Naive thymus-derived CD8-positive, alpha-beta T cell (primary cell): ENCODE data around the gene MRS2. TPM values are rescaled to one million over a fixed set of nuclear protein-coding genes. Genes with fewer than 3 reads are reported as not detected.
A peak's percentile ranks its signal among the peaks of the same experiment; 100 is the strongest.
"Not testable (repeated sequence)": the region's sequence is repeated elsewhere in the genome, so short reads cannot be mapped to it uniquely, and the experiment has no call there.

ENCODE experiments used
- ATAC-seq, 2 donors: fragments of 150-1000 bp; cut with Tn5 transposase in 1 of 2; sonication (Bioruptor Pico), chemical (Tn5 transposase) in 1 of 2; 1 replicate in 1 of 2; 2 replicates in 1 of 2; pipeline ENCODE4 v1.10.0; 2021; ENCODE audit warnings: mild to moderate bottlenecking in 2 of 2, moderate library complexity in 2 of 2
- POLR2A ChIA-PET: fragments of 350-600 bp; sonication (Branson Sonifier 250); formaldehyde crosslinking; loops from one replicate; lab custom pipeline; 2021; ENCODE audit warnings: antibody characterized with exemption; lab: Charles Lee
- DNase-seq, 10 donors: peaks; one replicate each; pipeline versions ENCODE4 v3.0.0 to v3.0.0-alpha.2; 2020 to 2022
- H3K27ac Mint-ChIP-seq, 10 donors: one replicate each; pipeline ENCODE4 v1.8.0; 2020 to 2022; ENCODE audit warnings: mild to moderate bottlenecking in 10 of 10, mixed read lengths in 10 of 10, moderate library complexity in 4 of 10, inconsistent platforms in 1 of 10
- H3K27me3 Mint-ChIP-seq, 5 donors: one replicate each; pipeline ENCODE4 v1.8.0; 2021 to 2022; ENCODE audit warnings: mixed read lengths in 5 of 5
- H3K36me3 Mint-ChIP-seq, 3 donors: one replicate each; pipeline ENCODE4 v1.8.0; 2020 to 2022; ENCODE audit warnings: mixed read lengths in 3 of 3, mild to moderate bottlenecking in 2 of 3, inconsistent platforms in 1 of 3
- H3K4me1 Mint-ChIP-seq, 4 donors: one replicate each; pipeline ENCODE4 v1.8.0; 2021 to 2022; ENCODE audit warnings: mixed read lengths in 4 of 4
- H3K4me3 Mint-ChIP-seq, 10 donors: one replicate each; pipeline ENCODE4 v1.8.0; 2020 to 2022; ENCODE audit warnings: mild to moderate bottlenecking in 10 of 10, mixed read lengths in 10 of 10, moderate library complexity in 6 of 10, inconsistent platforms in 1 of 10
- H3K9me3 Mint-ChIP-seq, 9 donors: one replicate each; pipeline ENCODE4 v1.8.0; 2020 to 2022; ENCODE audit warnings: mixed read lengths in 9 of 9, mild to moderate bottlenecking in 3 of 9, inconsistent platforms in 1 of 9, moderate library complexity in 1 of 9
- polyA plus RNA-seq, 3 donors: library from polyadenylated mRNA; unstranded; fragments of 300-500 nt; fragmentation: Illumina TruSeq; gene quantifications; one replicate each; pipeline ENCODE4 v1.2.3, GENCODE V29; 2021
- total RNA-seq, 8 experiments: library from RNA in 2 of 8; stranded (reverse) in 2 of 8; gene quantifications; one replicate each; pipeline ENCODE4 v1.2.3 and lab custom pipeline; 2021 to 2026

Gene MRS2
- total and polyA plus RNA-seq, 5 experiments from 2014 or later = 13.2 to 22.1 (median 19.7) TPM

GRCh38 chr6:24394780-24395437 lies 7.8 kb upstream of the MRS2 start:
- Mint-ChIP-seq H3K27ac (no peak overlapping the region), H3K27me3 (peaks cover 28 to 52% (median 39%) of the 10 kb centered on the region in 5 donors), H3K4me3 (no peak overlapping the region), H3K36me3 (peaks cover 0 to 10% (median 7%) of the 10 kb centered on the region in 3 donors), H3K4me1 (no peaks in the 10 kb centered on the region), H3K9me3 (peaks cover 0 to 12% (median 5%) of the 10 kb centered on the region in 9 donors)
- DNase-seq = no peak
- no peak for ATAC-seq
- POLR2A ChIA-PET = no interaction called here

GRCh38 chr6:24396824-24397223 lies 5.9 kb upstream of the MRS2 start:
- Mint-ChIP-seq H3K4me3 (no peak overlapping the region), H3K4me1 (no peaks in the 10 kb centered on the region), H3K9me3 (peaks cover 0 to 12% (median 5%) of the 10 kb centered on the region in 9 donors), H3K36me3 (peaks cover 0 to 10% (median 7%) of the 10 kb centered on the region in 3 donors), H3K27ac (peak overlapping the region in 1 of 10 donors; percentile 19), H3K27me3 (peaks cover 33 to 62% (median 45%) of the 10 kb centered on the region in 5 donors)
- ATAC-seq = no peak
- POLR2A ChIA-PET = no interaction called here
- DNase-seq = no peak

- DNase-seq (no peak), ATAC-seq (no peak)
- Mint-ChIP-seq H3K9me3 (peaks cover 0 to 12% (median 5%) of the 10 kb centered on the region in 9 donors), H3K36me3 (peaks cover 0 to 10% (median 7%) of the 10 kb centered on the region in 3 donors), H3K27me3 (peaks cover 33 to 62% (median 45%) of the 10 kb centered on the region in 5 donors), H3K4me3 (no peak overlapping the region), H3K27ac (no peak overlapping the region), H3K4me1 (peaks cover 1 to 5% (median 3%) of the 10 kb centered on the region in 4 donors)
- POLR2A ChIA-PET = no interaction called here
These were observed 5.1 kb upstream of the MRS2 start for GRCh38 chr6:24397631-24398030.

- Mint-ChIP-seq H3K4me3 (peak overlapping the region in 3 of 10 donors; percentile 12 to 29 (median 21)), H3K4me1 (peaks cover 6 to 26% (median 21%) of the 10 kb centered on the region in 4 donors), H3K9me3 (peaks cover 0 to 12% (median 5%) of the 10 kb centered on the region in 9 donors), H3K27ac (peak overlapping the region in 1 of 10 donors; percentile 60), H3K27me3 (peaks cover 32 to 53% (median 36%) of the 10 kb centered on the region in 5 donors)
- not testable (repeated sequence) for H3K36me3 Mint-ChIP-seq, DNase-seq, ATAC-seq
- POLR2A ChIA-PET = interaction anchor here (0.6 kb wide), 1 partner anchor 188 kb away, joined by 3 read pairs; no protein-coding TSS in a partner anchor
These were observed 2.4 kb upstream of the MRS2 start for GRCh38 chr6:24400045-24401039.

GRCh38 chr6:24401458-24401857 lies 1.3 kb upstream of the MRS2 start:
- Mint-ChIP-seq H3K9me3 (peaks cover 0 to 8% (median 3%) of the 10 kb centered on the region in 9 donors), H3K36me3 (peaks cover 6 to 13% (median 6%) of the 10 kb centered on the region in 3 donors), H3K4me3 (peak overlapping the region in 2 of 10 donors; percentile 20 to 94), H3K27ac (no peak overlapping the region), H3K4me1 (peaks cover 6 to 30% (median 21%) of the 10 kb centered on the region in 4 donors), H3K27me3 (peaks cover 26 to 42% (median 31%) of the 10 kb centered on the region in 5 donors)
- POLR2A ChIA-PET = no interaction called here
- ATAC-seq (no peak), DNase-seq (no peak)

GRCh38 chr6:24403501-24403824 lies 727 bp downstream of the MRS2 start:
- DNase-seq (no peak), ATAC-seq (no peak)
- Mint-ChIP-seq H3K27ac (peak overlapping the region; percentile 66 to 97 (median 82)), H3K36me3 (peaks cover 4 to 31% (median 6%) of the 10 kb centered on the region in 3 donors), H3K4me3 (peak overlapping the region; percentile 87 to 99 (median 97)), H3K27me3 (peaks cover 13 to 22% (median 16%) of the 10 kb centered on the region in 5 donors), H3K9me3 (no peaks in the 10 kb centered on the region), H3K4me1 (peaks cover 6 to 37% (median 23%) of the 10 kb centered on the region in 4 donors)
- POLR2A ChIA-PET = no interaction called here

- peaks cover 0 to 45% (median 3%) of the 10 kb centered on the region in 3 donors for H3K36me3 Mint-ChIP-seq
- no peak for ATAC-seq
- DNase-seq = no peak
- H3K4me3 Mint-ChIP-seq = peak overlapping the region in 2 of 10 donors; percentile 24 to 30
- POLR2A ChIA-PET = no interaction called here
- peak overlapping the region in 2 of 10 donors; percentile 25 to 53 for H3K27ac Mint-ChIP-seq
- peaks cover 6 to 42% (median 28%) of the 10 kb centered on the region in 4 donors for H3K4me1 Mint-ChIP-seq
- peaks cover 0 to 6% (median 2%) of the 10 kb centered on the region in 5 donors for H3K27me3 Mint-ChIP-seq
- no peaks in the 10 kb centered on the region for H3K9me3 Mint-ChIP-seq
These were observed 2.5 kb downstream of the MRS2 start for GRCh38 chr6:24405262-24405661.

GRCh38 chr6:24408719-24409410 lies 6.1 kb downstream of the MRS2 start:
- Mint-ChIP-seq H3K9me3 (no peaks in the 10 kb centered on the region), H3K27me3 (no peaks in the 10 kb centered on the region), H3K27ac (peak overlapping the region in 3 of 10 donors; percentile 6 to 63 (median 22)), H3K4me3 (no peak overlapping the region), H3K4me1 (peaks cover 0 to 36% (median 18%) of the 10 kb centered on the region in 4 donors), H3K36me3 (peaks cover 0 to 72% (median 15%) of the 10 kb centered on the region in 3 donors)
- POLR2A ChIA-PET = no interaction called here
- ATAC-seq (no peak), DNase-seq (no peak)

GRCh38 chr6:24410622-24411021 lies 7.9 kb downstream of the MRS2 start:
- DNase-seq (no peak), ATAC-seq (no peak)
- POLR2A ChIA-PET = no interaction called here
- H3K4me3 Mint-ChIP-seq = no peak overlapping the region
- no peaks in the 10 kb centered on the region for H3K27me3 Mint-ChIP-seq
- peak overlapping the region in 1 of 10 donors; percentile 24 for H3K27ac Mint-ChIP-seq
- H3K36me3 Mint-ChIP-seq = peaks cover 0 to 77% (median 17%) of the 10 kb centered on the region in 3 donors
- peaks cover 0 to 20% (median 8%) of the 10 kb centered on the region in 4 donors for H3K4me1 Mint-ChIP-seq
- H3K9me3 Mint-ChIP-seq = no peaks in the 10 kb centered on the region

- no peaks in the 10 kb centered on the region for H3K27me3 Mint-ChIP-seq
- no peak for ATAC-seq
- POLR2A ChIA-PET = no interaction called here
- no peak for DNase-seq
- H3K36me3 Mint-ChIP-seq = peaks cover 0 to 81% (median 19%) of the 10 kb centered on the region in 3 donors
- H3K4me3 Mint-ChIP-seq = no peak overlapping the region
- no peaks in the 10 kb centered on the region for H3K9me3 Mint-ChIP-seq
- H3K27ac Mint-ChIP-seq = peak overlapping the region in 3 of 10 donors; percentile 3 to 73 (median 35)
- H3K4me1 Mint-ChIP-seq = peaks cover 0 to 19% (median 8%) of the 10 kb centered on the region in 4 donors
These were observed 9.6 kb downstream of the MRS2 start for GRCh38 chr6:24412294-24412693.

GRCh38 chr6:24414531-24414930 lies 11.8 kb downstream of the MRS2 start:
- POLR2A ChIA-PET, H3K27ac Mint-ChIP-seq, H3K4me3 Mint-ChIP-seq, H3K9me3 Mint-ChIP-seq, H3K27me3 Mint-ChIP-seq, DNase-seq, ATAC-seq, H3K4me1 Mint-ChIP-seq: not testable (repeated sequence)
- peaks cover 0 to 80% (median 16%) of the 10 kb centered on the region in 3 donors for H3K36me3 Mint-ChIP-seq

- H3K4me1 Mint-ChIP-seq = peaks cover 0 to 6% (median 2%) of the 10 kb centered on the region in 4 donors
- no peak overlapping the region for H3K27ac Mint-ChIP-seq
- DNase-seq = no peak
- POLR2A ChIA-PET = interaction anchor here (0.7 kb wide), 1 partner anchor 602 kb away, joined by 4 read pairs; no protein-coding TSS in a partner anchor
- no peak for ATAC-seq
- H3K9me3 Mint-ChIP-seq = no peaks in the 10 kb centered on the region
- H3K4me3 Mint-ChIP-seq = no peak overlapping the region
- peaks cover 0 to 82% (median 23%) of the 10 kb centered on the region in 3 donors for H3K36me3 Mint-ChIP-seq
- no peaks in the 10 kb centered on the region for H3K27me3 Mint-ChIP-seq
These were observed 13.0 kb downstream of the MRS2 start for GRCh38 chr6:24415753-24416152.
